Ammon's horn (tissue), 1 donor: ENCODE measurements around the gene CHD5.
"Not testable (repeated sequence)": the region's sequence is repeated elsewhere in the genome, so short reads cannot be mapped to it uniquely, and the experiment has no call there.

Experiments
- DNase-seq: peaks from one replicate; pipeline ENCODE4 v3.0.0-alpha.2; 2016; ENCODE audit warnings: low spot score

The CHD5 gene

DNA sequence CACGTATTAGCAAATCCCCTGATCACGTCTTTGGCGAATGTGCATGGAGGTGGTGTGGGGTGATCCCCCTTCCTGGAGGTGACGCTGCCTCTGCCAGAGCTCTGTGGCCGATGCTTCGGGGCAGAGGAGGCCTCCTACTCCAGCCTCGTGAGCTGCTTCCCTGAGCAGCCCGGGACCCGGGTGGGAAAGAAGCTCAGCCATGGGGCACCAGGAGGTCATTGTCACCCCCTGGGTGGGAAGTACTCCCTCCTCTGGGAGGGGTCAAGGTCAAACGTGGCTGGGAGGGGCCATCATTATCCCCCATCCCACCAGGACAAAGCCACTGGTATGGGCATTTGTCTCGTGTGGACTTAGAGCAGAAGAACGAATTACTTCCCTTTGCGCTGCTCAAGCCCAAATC lies 93.8 kb downstream of the CHD5 start:
- DNase-seq = no peak

DNA sequence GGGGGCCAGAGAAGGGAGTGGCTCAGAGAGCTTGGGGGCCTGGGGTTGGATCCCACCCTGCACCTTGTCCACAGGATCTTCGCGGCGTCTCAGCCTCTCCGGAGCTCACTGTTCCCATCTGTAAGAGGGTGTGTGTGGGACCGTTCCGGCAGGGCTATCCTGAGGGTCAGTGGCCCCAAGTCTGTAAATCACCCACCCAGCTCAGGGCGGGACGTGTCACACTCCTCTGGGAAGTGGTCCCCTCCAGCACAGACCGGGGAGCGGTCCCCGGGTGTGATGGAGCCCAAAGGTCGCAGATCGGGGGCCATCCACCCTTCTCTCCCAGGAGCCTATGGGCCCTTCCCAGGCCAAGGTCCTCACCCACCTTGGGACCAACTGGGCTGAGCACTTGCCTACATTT lies 94.5 kb downstream of the CHD5 start:
- no peak for DNase-seq

GRCh38 chr1:6084781-6085495 lies 95.2 kb downstream of the CHD5 start:
- DNase-seq = no peak

- DNase-seq = peak; percentile 48
Measured at GRCh38 chr1:6083801-6084446, 96.2 kb downstream of the CHD5 start.

DNA sequence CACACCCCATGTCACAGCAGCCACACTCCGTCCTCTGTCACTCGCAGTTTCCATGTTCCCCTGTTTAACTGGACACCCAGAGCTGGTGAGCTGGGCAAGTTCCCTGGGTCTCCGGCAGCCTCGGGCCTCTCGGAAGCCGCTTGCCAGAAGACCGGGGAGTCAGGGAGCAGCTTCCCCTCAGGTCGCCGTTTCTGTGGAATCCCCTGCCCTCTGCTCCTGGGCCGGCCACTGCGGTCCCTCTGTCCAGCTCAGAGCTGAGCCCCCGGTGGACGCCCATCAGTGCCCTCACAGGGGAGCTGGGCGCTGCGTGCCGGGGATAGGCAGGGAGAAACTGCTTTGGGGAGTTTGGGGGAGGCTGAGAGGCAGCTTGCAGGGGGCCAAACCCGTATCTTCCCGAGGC lies 96.7 kb downstream of the CHD5 start:
- no peak for DNase-seq

GRCh38 chr1:6082430-6082971 lies 97.6 kb downstream of the CHD5 start:
- DNase-seq = no peak

GRCh38 chr1:6081901-6082300 lies 98.2 kb downstream of the CHD5 start:
- no peak for DNase-seq

GRCh38 chr1:6080469-6080868 lies 99.7 kb downstream of the CHD5 start:
- DNase-seq = peak; percentile 72

GRCh38 chr1:6077919-6078318 lies 102.2 kb downstream of the CHD5 start:
- no peak for DNase-seq

- no peak for DNase-seq
Measured at GRCh38 chr1:6077506-6077905, 102.6 kb downstream of the CHD5 start.

- not testable (repeated sequence) for DNase-seq
Measured at GRCh38 chr1:6077061-6077460, 103.1 kb downstream of the CHD5 start.

DNA sequence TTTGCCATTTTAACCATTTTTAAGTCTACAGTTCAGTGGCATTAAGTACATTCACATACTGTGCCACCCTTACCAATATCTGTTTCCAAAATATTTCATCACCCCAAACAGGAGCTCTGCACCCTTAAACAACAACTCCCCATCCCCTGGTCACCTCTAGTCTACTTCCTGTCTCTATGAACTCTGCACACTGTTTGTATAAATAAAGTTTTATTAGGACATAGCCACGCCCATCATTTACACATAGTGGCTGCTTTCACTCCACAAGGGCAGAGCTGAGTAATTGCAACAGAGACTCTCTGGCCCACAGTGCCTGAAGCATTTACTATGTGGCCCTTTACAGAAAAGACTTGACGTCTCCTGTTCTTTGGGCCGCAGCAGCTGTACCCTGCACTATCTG lies 104.4 kb downstream of the CHD5 start:
- DNase-seq = no peak

DNA sequence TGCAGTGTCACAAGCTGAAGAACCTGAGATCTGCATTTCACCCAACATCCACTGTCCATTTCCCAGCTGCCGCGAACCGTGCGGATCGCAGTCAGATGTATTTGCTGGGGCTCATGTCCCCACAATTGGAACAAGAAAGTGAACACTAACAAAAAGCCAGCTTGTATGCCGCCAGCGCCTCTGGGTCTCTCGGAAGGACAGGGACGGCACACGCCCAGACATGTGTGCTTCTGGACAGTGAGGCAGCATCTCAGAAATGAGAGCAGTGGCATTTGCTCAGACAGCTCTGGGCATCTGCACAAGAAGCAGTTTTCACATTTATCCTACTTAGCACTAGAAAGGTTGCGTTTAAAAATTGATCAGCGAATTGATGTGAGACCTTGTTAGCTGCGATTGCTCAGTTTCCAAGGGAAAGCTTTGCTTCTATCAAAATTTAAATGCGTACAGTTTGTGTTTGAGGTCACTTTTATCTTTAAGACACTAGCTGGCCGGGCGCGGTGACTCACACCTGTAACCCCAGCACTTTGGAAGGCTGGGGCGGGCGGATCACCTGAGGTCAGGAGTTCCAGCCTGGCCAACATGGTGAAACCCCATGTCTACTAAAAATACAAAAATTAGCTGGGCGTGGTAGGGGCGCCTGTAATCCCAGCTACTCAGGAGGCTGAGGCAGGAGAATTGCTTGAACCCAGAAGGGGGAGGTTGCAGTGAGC lies 105.8 kb downstream of the CHD5 start:
- no peak for DNase-seq

DNA sequence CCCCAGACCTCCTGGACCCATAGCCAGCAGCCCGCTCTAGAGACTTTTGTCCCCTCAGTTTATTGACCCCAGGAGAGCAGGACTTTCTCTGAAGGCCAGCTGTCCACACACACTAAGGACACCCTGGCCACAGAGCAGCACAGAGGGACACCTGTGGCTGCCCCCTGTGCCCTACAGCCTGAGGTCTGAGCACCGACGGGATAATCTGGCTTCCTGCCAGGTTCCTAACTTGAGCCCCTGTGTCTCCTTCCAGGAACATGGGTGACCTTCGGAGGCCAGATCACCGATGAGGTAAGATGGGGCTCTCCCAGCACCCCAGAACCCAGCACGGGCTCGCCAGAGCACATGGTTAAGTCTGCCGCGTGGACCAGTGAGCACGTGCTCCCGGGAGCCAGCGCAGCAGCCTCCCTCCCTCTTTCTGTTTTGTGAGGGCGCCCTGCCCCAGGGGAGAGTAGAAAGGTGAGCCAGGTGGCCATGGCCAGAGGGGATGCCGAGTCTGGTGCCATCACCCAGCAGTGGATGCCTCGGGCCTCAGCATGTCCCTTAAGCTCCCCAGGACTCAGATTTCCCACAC lies 106.6 kb downstream of the CHD5 start:
- no peak for DNase-seq

- DNase-seq = no peak
Measured at GRCh38 chr1:6072774-6073479, 107.2 kb downstream of the CHD5 start.

- no peak for DNase-seq
Measured at GRCh38 chr1:6071219-6071618, 108.9 kb downstream of the CHD5 start.

- no peak for DNase-seq
Measured at GRCh38 chr1:6070450-6070974, 109.6 kb downstream of the CHD5 start.

DNA sequence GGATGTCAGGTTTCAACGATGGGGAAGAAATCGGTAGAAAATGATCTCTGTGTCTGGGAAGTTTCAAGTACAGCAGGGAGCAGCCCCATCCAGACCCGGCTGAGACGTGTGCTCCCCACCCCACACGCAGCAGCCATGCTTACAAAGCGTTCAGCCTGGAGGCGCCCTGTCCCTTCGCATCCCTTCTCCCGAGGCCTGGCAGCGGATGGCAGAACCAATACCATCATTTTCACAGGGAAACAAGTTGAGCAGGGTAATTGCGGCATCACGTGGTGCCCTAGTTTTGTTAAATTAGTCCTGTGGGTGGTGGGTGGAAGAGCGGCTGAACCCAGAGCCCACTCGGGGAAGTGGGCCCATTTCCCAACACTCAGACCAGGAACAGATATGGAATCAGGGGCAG lies 110.5 kb downstream of the CHD5 start:
- no peak for DNase-seq

- DNase-seq = no peak
Measured at GRCh38 chr1:6068932-6069331, 111.2 kb downstream of the CHD5 start.

- no peak for DNase-seq
Measured at GRCh38 chr1:6068073-6068472, 112.0 kb downstream of the CHD5 start.

GRCh38 chr1:6066680-6067079 lies 113.4 kb downstream of the CHD5 start:
- no peak for DNase-seq
